Measurements from ENCODE around the gene FBLN1.

GRCh38 chr22:45640291-45640940 is 137.7 kb downstream of the FBLN1 start:
- TF ChIP-seq POLR2AphosphoS5 (IDR thresholded peaks at IDR 0.05) (no peak), POLR2A (IDR thresholded peaks at IDR 0.05) (no peak)
